ENCODE results near the gene CCDC192.
"Not testable (repeated sequence)": the region's sequence is repeated elsewhere in the genome, so short reads cannot be mapped to it uniquely, and the experiment has no call there.

Gene CCDC192, protein sequence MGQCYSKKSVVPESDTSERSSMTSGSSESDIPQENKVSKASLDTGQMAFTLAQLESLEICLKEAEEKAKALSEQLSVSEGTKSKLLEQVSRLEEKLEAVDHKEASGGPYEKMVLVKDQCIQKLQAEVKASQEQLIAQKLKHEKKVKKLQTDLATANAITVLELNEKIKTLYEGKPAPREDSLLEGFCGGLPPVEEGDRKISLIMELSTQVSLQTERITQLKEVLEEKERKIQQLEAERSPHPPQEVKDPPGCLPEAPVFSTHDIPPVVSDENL

DNA sequence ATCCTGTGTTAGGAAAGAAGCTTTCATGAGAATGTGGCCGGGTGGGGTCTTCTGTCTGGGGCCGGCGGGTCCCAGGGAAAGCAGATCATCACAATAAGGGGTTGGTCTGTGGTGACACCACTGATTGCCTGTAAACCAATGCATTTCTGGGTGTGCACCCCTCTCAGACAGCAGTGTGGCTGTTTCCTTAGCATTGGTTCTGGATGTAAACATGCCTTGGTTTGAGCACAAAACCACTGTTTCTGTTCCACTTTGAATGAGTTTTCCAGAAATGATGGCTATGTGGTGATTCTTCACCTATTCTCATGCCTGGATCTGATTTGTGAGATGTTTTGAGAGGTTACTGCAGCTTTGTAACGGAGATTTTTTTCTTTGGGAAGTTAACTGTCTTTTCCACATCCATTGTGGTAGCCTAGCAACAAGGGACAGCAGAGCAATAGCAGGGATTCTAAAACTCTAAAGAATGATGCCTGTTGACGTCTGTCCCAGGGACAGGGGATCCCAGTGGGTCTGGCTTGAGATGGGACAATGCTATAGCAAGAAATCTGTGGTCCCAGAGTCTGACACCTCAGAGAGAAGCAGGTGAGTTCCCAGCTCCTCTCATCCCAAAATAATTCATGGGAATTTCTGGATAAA, at the start of gene CCDC192:
Gene CCDC192, plus strand, starts transcription at position 466 of the 636 bp plus-strand sequence. Its CDS starts 55 bp downstream, at position 521.
- no peak for DNase-seq

DNA sequence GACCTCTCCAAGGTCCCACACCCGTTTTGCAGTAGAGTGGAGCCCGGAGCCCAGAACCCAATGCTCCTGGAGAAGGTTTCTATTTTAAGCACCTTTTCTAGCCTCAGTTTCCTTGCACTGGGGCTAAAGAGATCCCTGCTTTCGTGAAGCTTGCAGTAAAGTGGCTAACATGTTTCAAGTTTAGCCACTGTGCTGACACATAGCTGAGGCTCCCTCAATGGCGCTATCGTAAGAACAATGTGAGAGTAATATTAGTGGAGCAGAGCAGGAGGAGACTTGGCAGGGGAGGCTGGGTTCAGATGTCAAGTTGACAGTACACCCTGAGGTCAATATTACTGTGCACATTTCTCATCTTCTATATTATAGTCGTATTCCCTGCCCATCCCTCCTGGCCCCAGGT, 46.4 kb upstream of the CCDC192 start:
- no peak for DNase-seq

DNA sequence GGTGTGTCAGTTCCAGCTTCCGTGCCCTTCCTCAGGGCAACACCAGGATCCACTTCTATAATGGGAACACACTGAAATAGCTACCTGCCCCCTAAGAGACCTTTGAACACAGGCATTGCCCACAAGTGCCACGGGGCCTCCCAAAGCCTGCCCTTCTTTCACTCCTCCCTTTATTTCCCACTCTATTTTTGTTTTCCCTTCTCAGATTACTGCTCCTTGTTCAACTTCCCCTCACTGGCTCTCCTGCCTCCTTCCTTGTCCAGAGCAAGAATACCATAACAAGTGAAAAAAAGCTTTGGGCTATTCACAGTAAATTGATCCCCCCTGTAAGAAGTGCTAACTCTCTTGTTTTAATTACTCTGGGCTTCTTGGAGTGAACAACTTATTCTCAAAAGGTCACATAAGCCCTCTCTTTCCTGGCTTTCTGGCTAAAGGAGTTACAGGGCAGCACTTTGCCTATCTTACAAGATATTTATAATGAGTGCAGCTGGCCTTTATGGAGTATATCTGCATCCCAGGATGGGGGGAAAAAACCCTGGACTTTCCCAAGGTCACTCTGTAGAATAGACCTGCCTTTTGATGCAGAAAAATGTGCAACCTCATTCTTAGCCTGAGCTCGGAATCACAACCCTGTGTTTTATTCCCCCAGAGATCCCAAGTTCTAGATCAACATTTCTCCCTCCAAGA, 43.0 kb upstream of the CCDC192 start:
- DNase-seq = no peak

DNA sequence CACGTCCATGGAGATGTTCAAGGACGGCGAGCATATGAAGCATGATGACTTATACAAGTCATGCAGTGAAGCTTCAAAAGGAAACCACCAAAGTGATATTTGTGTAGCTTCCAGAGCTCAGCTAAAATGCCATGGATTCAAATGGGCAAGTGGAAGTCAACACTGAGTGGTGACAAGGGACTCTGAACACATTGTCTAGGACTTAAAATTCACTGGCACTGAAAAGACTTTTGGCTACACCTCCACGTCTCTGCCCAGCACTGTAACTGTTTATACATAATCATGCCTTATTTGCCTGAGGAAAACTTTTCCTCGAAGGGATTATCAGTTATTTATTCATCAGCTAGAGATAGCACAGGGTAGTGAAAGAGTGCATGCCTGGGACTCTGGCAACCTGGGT, 39.1 kb upstream of the CCDC192 start:
- DNase-seq = no peak

DNA sequence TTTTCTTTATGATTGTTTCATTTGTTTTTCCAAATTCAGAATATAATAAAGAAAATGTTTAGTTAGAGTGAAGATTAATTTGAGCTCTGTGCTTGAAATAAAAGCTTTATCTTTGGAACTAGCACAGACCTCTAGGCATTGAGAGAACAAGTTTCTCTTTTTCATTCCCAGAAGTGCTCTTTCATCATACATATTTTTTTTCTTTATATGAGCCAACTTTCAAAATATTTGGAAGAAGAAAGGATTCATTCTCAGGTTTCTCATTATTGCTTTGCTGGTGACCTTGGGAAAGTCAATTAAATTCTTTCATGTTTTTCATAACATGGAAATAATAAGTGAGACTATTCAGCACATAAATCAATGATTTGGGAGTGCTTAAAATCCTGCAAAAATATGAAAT, 37.5 kb upstream of the CCDC192 start:
- no peak for DNase-seq

DNA sequence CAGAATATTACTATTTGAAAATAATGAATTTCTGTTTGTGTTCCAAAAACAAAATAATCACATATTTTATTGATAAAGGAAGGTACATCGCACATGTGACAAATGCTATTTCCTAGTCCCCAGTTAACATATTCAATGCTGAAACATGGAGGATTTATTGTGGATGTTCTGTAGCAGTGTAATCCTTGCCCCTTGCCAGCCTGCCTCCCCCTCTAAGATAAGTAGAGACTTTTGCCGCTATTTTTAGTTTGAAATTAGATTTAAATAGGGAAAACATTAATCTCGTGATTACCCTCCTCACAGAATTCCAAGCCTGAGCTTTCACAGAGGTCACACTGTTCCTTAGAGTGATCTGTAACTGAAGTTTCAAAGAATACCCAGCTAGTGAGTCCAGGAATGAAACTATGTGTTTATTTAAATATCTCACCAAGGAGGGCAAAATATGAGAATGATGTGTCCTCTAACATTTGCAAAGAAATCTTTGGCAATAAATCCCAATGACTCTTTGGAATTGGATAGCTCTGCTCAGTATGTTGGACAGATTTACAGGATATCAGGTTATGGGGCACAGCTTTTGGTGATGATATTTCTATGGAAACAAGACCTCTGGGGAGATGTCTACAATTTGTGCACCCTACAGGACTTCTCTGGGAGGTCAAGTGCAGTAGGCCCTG, 37.0 kb upstream of the CCDC192 start:
- DNase-seq = no peak

DNA sequence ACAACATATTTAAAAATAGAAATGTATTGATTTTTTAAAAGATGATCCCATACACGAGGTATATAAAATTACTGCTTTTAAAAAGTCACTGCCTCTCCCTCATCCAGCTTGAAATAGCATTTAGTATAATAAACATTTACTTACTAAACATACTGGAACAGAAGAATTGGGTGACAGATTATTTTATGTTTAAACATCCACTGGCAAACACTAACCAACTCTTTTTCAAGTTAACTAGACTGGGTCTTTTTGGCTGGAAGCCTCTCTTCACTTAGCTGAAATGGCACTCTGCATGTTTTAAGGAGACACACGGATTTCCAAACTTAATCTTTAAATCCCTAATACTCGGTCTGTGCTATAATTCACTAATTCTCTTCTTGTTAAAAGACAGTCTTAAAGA, 35.3 kb upstream of the CCDC192 start:
- no peak for DNase-seq

DNA sequence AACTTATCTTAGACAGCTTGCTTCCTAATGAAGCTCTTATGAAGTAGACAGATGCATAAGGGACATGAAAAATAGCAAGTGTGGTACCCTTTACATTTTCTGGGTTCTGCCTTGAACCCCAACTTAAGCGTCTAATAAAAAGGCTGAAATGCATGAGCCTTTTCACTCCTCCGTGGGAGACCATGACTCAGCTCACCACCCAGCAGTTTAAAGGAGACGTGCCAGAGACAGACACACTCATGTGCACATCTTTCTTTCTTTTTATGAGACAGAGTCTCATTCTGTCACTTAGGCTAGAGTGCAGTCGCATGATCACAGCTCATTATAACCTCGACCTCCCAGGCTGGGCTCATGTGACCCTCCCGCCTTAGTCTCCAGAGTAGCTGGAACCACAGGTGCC, 32.0 kb upstream of the CCDC192 start:
- no peak for DNase-seq

DNA sequence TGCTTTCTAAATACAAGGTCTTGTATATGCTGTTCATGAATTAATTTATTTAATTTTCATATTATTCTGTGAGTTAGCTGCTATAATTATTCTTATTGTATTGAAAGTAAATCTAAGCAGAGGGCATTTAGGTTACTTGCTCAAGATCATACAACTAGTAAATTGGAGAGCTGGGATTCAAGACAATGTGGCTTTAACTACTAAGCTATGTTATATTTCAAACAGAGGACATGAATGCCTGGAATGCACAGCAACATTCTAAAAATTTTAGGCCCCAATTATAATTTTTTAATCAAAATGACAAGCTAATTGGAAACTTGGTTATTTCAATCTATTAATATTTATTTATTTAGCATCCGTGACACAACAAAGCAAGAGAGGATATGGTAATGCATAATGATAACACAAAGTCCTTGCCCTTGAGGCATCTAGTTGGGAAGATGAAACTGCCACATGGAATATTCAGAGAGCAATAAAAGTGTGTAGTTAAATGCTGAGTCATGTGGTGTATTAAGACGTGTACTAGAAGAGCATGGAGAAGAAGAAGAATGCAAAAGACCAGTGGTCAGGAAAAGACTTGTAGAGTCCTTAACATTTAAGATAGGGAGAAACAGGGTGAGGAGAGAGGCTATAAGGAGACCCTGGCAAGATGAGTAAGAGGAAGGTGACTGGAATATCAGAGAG, 29.9 kb upstream of the CCDC192 start:
- no peak for DNase-seq

DNA sequence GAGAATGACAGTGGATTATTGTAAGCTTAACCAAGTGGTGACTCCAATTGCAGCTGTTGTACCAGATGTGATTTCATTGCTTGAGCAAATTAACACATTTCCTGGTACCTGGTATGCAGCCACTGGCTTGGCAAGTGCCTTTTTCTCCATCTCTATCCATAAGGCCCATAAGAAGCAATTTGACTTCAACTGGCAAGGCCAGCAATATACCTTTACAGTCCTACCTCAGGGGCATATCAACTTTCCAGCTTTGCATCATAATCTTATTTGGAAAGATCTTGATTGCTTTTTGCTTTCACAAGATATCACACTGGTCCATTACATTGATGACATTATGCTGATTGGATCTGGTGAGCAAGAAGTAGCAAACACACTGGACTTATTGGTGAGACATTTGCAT, 26.2 kb upstream of the CCDC192 start:
- DNase-seq = not testable (repeated sequence)

DNA sequence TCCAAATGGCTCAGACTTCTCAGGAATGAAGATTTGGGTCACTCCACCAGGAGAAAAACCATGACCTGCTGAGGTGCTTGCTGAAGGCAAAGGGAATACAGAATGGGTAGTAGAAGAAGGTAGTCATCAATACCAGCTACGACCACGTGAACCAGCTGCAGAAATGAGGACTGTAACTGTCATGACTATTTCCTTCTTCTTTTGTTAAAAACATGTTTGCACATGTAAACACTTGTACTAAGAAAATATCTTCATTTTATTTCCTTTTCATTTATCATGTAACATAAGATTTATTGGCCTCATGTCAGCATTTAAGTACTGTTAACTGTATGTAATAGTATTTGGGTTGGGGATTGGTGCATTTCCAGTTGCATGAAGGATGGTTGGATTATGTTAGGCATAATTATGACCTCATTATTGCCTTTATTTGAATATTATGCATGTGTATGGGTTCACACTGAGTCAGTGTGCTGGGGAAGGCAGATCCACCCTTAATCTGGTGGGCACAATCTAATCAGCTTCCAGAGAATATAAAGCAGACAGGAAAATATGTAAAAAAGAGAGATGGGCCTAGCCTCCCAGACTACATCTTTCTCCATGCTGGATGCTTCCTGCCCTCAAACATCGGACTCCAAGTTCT, 23.4 kb upstream of the CCDC192 start:
- DNase-seq = not testable (repeated sequence)

DNA sequence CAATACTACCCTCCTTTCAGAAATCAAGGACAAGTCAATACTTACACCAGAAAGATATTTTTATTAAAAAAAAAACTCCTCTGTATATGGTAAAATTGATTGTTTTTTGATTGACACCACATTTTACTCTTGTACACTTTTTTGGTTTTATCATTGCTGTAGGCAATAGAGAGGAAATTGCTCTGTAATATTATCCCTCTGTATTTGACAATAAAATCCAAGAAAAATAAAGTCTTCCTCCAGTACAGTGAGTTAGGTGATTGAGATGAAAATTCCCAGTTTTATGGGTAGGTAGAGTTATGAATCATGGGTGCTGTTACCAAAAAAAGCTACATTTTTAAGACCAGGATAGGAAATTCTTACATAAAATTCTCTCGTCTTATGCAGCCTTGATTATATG, 22.6 kb upstream of the CCDC192 start:
- DNase-seq = no peak

DNA sequence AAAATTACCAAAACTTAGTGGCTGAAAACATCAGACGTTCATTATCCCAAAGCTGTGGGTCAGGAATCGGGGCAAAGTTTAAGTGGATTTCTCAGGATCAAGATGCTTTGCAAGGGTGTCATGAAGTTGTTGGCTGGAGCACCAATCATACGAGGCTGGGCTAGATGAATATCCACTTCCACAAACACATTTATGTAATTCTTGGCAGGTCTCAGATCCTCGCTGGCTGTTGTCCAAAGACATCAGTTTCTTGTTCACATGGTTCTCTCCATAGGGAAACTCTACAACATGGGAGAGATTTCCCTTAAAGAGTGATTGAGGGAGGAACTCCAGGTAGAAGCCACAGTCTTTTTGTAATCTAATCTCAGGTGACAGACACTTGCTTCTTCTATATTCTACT, 20.2 kb upstream of the CCDC192 start:
- no peak for DNase-seq

DNA sequence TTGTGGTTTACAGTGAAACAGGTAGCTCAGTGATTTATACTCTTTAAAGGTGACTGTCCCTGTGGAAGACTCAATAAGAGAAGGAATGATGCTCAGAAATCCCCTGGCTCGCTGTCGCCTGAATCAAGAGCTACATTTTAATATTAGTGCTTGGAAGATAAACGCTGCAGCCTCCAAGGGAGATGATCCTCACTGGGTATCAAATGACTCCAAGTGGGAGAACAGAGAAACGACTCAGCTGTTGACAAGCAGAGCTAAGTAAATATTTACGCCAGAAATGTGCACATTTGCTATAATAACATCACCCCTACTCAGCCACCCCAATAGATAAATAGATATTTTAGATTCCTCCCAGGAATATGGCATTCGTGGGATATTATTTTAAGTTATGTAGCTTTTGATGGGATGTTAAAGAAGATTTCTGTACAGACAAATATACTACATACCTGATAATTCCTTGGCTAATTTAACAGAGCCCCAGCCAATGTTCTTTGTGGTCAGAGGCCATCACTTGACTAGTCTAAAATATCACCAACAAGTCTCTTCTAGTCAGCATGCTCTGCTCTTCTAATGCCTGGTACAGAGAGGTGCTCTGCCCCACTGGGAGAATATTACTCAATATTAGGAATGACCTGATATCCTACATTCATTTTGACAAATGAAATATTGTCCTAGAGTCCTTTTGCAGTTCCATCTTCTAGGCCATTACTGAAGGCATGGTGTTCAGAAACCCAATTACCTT, 18.3 kb upstream of the CCDC192 start:
- no peak for DNase-seq

DNA sequence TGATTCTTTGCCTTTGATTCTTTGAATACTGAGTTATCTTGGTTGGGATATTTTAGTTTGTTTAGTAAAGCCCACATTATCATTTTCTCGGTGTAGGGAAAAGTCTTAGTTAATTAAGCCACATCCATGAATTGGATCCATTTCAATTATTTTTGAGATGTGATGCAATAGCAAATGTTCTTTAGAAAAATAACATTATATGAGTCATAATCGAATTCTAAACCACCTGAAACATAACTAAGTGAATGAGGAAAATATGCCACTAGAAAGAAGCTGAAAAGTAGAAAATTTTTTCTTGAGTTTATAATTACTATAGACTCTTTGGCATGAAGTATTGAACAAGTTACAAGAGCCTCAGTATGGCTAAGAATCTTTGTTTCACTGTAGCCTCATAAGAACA, 17.5 kb upstream of the CCDC192 start:
- DNase-seq = no peak

DNA sequence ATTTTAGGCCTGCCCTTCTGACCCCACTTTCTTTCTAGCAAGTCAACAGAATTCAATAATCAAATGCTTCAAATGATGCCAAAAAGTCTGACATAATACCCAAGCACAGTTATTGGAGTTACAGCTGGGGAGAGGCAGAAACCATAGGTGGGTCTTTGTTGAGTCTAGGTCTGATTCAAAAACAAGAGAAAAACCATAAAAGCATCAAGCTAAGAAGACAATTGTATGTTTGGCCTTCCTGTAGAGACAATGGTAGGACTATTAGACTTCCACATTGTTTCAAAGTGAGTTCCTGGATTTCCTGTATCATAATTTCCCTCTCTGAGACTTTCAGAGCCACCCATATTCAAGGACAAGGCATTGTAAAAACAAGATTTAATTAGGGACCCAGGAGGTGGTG, 16.8 kb upstream of the CCDC192 start:
- DNase-seq = no peak

DNA sequence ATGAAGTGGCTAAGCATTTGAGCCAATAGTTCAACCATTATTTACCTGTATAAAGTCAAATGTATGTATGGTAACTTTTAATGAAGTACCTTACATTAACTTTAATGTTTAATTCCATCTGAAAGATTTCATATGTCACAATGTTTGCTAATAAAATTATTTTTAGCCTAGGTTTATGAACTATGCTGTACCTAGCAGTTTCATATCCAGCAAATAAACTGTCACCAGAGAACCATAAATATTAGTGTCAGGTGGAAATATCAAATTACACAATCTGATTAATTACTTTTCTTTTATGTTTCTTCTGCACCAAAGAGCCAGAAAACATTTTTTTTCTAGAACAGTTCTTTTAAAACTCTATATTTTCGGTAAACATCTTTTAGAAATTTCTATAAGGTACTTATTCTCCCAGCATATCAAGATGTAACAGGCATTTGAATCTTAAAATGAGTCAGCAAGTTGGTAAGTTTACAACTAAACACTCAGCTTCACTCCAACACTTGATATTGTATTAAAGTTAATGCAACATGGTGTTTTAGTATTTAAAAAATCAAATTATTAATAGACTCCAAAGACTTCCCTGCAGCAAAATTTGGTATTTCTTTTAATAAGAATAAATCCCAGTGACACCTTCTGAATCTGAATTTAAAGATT, 8.5 kb upstream of the CCDC192 start:
- no peak for DNase-seq

DNA sequence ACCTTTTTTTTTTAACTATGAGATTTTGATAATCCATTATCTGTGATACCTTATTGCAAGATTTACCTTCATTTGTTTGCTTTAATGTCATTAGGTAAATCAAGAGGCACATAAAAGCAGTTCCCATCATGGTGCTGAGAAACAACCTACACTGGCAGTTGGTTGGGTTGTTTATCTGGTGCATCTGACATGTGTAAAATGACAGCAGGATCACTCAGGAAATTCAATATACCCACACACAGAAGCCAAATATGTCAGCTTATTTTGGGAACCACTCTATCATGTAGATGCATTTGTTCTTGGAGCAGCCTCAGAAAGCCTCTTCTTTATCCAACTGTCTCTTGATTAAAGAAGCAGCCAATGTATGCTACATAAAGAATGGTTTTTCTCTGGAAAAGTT, 7.8 kb upstream of the CCDC192 start:
- DNase-seq = no peak

DNA sequence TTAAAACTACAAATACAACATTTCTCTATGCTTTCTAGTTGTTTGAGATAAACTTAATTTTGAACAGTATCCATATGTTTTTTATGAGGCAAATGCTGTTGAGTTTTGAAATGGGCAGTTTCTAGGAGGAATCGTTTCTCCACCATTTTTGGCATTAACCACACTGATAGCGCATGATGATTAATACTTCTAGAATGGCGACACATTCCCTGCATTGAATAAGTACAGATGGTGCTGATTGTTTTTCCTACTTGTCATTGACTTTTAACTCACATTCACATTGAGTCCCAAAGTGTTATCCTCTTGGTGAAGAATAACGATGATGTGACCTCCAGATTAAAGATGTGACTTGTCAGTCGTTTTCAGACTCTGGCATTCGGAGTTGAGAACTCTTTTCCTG, 6.5 kb upstream of the CCDC192 start:
- DNase-seq = no peak

DNA sequence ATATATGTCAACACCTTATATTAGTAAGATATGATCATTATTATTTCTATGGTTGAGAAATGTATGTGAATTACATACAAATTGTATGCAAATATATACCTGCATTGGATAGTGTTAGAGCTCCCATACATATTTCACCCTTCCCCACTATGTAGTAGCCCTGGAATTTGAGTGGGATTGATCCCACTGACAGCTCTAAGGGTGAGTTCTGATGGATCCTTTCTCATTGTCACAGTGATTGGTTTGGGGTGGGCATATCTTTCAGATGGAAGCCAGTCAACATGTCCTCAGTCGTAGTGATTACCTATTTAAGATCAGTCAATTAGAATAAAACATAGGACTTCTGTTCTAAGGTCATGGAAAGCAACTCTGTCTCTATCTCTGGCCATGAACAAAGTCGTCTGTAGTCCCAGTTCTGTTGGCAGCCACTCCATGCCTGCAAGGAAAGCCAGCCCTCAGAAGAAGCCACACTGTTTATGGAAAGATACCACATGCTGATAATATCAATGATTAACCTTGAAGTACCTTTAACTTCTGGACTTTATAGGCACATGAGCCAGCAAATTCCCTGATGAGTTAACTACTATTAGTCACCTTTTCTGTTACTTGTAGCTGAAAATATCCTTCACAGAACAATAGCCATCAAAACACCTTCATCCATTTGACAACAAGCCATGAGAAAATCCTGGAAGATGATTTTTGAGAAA, 5.1 kb upstream of the CCDC192 start:
- no peak for DNase-seq

DNA sequence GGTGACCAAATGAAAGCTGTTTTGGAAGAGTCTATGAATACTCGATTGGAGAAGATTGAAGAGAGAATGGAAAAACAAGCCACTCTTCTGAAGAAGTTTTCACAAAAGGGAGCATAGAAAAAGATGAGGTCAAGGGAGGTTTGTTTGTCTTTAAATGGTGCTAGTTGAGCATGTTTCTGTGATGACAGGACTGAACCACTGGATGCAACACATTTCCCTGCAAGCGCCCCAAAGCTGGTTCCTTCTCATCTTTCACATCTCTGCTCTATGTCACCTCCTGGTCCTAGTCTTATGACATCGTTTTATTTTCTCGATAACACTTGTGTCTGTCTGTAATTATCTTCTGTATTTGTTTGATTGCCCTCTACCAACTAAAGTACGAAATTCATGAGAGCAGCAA, 3.8 kb upstream of the CCDC192 start:
- DNase-seq = no peak
